HG03066 (cell line): ENCODE results near the gene NYAP2.

Experiments
- ATAC-seq: cut with Tn5 transposase; IDR thresholded peaks from one replicate; pipeline ENCODE4 v1.9.1; 2021; ENCODE audit warnings: low read depth; ENCODE audit not compliant: unreplicated experiment

The NYAP2 gene

DNA sequence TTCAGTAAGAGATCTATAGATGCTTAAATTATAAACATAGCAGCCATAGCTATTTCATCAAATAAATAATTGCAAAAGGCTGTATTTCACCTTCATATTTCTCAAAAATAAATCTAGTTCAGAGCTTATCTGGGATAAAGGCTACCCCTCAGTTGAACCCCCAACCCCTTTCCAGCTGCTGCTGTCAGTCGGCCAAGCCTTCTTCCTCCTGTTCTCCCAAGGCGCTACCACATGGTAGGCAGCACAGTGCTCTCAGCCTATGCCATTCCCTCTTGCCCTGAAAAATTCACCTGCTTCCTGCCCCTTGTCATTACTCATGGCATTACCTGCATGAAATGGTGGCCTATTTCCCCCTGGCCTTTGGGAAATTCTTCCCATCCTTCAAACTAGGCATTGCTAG lies 136.5 kb downstream of the NYAP2 start:
- no peak for ATAC-seq

DNA sequence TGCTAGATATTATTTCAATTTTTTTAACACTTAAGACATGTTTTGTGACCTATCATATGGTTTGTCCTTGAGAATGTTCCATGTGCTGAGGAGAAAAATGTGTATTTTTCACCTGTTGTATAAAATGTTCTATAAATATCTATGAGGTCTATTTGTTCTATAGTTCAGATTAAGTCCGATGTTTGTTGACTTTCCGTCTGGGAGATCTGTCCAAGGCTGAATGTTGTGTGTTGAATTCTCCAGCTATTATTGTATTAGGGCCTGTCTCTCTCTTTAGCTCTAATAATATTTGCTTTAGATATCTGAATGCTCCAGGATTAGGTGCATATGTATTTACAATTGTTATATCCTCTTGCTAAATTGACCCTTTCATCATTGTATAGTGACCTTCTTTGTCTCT lies 144.1 kb downstream of the NYAP2 start:
- no peak for ATAC-seq

DNA sequence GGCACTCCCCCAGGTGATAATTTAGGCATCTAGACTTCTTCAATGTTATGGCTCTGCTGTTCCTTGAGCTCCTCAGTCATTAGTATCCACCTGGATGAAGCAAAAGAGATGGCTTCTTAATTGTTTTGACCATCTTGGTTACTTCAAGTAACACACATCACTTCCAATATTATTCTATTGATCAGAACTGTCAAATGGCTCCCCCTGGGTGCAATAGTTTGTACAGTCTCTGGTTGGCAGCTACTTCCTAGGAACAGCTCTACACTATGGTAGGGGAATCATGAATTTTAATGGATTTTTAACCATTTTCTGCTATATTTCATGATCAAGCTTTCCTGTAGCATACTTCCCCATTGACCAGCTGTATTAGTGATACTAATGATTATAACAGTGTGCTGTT lies 157.0 kb downstream of the NYAP2 start:
- ATAC-seq: no peak

- no peak for ATAC-seq
These were observed 159.0 kb downstream of the NYAP2 start for GRCh38 chr2:225558399-225559071.

GRCh38 chr2:225559072-225559415 lies 159.5 kb downstream of the NYAP2 start:
- ATAC-seq: no peak

DNA sequence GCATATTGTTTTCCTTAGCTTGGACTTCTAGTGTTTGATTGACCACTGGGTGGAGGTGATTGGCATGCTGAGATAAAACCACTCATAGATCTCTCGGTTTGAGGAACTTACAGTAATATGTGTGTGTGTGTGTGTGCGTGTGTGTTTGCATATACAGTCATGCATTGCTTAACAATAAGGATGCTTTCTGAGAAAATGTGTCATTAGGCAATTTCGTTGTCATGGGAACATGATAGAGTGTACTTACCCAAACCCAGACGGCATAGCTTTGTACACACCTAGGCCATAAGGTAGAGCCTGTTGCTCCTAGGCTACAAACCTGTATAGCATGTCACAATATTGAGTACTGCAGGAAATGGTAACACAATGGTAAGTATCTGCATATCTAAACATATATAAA lies 167.3 kb downstream of the NYAP2 start:
- no peak for ATAC-seq

- no peak for ATAC-seq
These were observed 170.5 kb downstream of the NYAP2 start for GRCh38 chr2:225569995-225570394.

- no peak for ATAC-seq
These were observed 174.1 kb downstream of the NYAP2 start for GRCh38 chr2:225573603-225574002.

DNA sequence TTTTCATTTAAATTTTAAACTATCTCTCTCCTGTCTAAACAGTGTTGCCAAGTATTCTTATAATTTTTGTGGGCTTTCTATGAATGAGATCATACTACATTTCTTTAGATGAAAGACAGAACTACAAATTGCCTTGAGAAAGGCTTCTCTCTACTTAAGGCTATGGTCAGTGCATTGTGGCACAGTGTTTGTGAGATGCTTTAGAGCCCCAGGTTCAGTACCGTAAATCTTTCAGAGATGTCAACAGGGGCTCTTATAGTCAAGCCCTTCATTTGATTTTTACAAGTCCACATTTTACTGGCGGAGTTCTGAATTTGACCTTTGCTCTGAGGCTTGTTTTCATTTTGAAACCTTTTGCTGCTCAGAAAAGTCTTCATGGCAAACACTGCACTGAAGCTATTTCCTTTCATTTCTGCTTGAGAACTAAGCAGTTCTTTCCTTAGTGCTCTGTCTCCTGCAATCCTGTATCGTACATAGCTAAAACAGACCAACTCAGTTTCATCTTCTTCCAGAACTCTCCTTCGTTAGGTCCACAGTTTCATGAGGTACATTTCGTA lies 175.2 kb downstream of the NYAP2 start:
- no peak for ATAC-seq

- ATAC-seq: no peak
These were observed 181.6 kb downstream of the NYAP2 start for GRCh38 chr2:225581135-225581534.

DNA sequence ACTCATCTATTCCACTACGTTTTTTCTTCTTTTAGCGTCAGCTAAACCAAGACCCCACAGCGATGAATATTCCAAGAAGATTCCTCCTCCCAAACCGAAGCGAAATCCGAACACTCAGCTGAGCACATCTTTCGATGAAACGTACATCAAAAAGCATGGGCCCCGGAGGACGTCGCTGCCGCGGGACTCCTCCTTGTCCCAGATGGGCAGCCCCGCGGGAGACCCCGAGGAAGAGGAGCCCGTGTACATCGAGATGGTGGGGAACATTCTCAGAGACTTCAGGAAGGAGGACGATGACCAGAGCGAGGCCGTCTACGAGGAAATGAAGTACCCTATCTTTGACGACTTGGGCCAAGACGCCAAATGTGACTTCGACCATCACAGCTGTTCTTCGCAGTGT lies 182.4 kb downstream of the NYAP2 start:
- no peak for ATAC-seq

- ATAC-seq: no peak
These were observed 183.0 kb downstream of the NYAP2 start for GRCh38 chr2:225582355-225583116.

DNA sequence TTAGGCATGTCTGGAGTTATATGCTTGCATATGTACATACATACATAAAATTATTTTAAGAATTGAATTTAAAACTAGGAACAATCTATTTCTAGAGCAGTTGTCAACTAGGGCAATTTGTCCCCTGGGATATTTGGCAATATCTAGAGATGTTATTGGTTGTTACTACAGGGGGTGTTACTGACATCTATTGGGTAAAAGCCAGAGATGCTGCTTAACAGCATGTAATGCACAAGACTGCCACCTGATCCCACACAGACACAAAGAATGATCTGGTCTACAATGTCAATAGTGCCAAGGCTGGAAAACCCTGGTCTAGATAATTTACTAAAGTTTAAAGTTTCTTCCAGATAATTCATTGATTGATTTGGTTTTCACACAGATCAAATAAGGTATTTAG lies 185.3 kb downstream of the NYAP2 start:
- ATAC-seq: no peak

DNA sequence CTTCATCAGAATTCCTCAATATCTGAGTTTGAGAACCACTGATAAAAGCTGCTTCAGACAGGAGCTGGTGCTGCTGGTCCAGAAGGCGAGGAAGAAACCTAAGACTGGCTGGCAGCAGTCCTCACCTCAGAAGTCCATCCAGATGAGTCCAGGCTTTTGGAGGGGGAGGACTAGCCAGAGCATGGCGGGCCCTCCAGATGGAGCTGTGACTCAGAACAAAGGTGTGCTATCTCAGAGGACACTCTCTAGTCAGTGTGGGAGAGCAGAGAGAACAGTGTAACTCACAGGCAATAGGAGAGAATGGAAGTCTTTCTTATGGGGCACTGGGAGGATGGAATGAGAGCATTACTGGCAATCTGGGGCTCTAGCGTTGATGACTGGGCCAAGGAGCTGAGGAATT lies 191.4 kb downstream of the NYAP2 start:
- ATAC-seq: no peak

DNA sequence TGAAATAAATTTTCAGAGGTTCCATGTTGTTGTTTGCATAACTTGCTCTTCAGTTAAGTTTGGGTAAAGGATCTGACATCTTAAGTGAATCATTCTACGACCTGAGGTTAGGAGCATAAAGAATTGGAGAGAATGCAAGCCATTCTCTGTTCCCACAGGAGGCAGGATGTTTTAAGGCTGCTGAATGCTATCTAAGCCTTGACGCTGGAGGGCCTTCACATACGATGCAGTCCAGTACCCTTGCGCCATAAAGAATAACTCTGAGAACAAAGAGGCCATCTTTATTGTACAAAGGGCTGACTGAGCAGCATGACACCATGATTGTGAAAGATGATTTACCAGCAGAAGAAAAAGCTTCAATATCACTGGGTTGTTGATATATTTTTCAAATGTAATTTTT lies 198.4 kb downstream of the NYAP2 start:
- ATAC-seq: no peak

DNA sequence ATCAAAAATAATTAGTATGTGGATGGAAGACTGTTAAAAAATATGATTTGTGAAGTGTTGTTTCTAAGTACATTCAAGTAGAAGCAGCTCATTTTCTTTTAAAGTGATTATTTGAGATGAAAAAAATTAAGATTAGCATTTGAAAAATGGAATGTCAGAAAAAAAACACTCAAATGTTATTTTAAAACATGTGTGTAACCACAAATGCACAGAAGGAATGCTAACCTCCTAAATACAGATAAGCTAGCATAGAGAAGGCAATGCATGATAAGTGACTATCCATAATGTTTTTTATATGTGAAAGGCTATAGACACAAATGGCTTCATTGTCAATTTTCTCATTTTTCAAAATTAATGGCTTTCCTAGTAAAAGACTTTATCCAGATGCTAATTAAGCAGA lies 198.9 kb downstream of the NYAP2 start:
- ATAC-seq: no peak

DNA sequence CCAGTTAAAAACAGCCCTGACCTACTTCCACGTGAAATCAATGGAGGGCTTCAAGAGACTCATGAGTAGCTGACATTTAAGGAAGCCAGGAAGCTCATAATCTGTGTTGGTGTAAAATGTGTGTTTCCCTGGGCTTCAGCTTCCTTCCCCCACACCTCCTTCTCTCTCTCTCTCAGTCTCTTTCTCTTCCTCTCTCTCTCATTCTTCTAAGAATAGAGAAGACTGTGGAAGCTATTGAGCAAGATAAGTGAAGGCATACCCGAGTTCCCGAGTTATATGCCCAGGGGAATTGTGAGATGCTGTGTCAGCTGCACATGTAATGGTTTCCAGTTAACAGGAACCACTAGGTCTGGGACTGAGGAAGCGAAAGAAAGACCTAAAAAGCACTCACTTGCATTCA lies 199.4 kb downstream of the NYAP2 start:
- ATAC-seq: no peak

- ATAC-seq: no peak
These were observed 200.3 kb downstream of the NYAP2 start for GRCh38 chr2:225599856-225600255.

GRCh38 chr2:225600444-225600843 lies 200.9 kb downstream of the NYAP2 start:
- ATAC-seq: no peak

GRCh38 chr2:225600865-225601264 lies 201.4 kb downstream of the NYAP2 start:
- ATAC-seq: no peak

DNA sequence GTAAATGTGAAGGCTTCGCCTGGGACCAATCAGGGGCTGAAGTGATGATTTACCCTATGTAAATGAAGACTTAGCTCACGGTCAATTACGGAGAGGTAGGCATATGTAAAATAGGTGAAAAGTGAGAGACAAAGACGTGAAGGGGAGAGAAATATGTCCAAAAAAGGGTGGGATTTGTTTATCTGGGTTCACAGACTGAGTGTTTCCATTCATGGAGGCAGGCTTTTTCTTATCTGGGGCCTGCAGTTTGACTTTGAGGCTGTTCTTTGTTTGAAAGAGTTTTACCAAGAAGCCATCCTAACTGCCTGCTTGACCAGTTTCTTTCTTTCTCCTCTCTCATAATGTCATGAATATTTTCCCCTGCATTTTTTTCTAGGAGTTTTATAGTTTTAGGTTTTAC lies 202.7 kb downstream of the NYAP2 start:
- no peak for ATAC-seq

DNA sequence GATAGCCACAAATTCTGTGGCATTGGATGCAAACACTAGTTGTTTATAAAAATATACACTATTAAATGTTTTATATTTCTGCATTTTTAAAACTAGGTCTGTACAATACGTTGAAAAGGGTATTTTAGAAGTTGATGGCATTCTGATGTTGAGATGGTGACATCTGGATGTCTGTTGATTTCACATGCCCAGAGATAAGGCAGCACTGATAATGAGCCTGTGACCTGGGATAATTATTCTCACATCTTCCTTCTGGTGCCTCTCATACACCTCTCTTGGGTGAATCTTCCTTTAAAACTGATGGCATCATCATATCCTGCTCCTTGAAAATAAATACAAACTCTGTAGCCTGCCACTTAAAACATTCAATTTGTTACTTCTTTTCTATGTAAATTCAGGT lies 208.6 kb downstream of the NYAP2 start:
- no peak for ATAC-seq
